ENCODE results near the gene PPP3CB. TPM values are rescaled to one million over a fixed set of nuclear protein-coding genes. Genes with fewer than 3 reads are reported as not detected.

Gene PPP3CB
- total RNA-seq, result 10 to 100 TPM; 48.0 to 48.5 TPM

DNA sequence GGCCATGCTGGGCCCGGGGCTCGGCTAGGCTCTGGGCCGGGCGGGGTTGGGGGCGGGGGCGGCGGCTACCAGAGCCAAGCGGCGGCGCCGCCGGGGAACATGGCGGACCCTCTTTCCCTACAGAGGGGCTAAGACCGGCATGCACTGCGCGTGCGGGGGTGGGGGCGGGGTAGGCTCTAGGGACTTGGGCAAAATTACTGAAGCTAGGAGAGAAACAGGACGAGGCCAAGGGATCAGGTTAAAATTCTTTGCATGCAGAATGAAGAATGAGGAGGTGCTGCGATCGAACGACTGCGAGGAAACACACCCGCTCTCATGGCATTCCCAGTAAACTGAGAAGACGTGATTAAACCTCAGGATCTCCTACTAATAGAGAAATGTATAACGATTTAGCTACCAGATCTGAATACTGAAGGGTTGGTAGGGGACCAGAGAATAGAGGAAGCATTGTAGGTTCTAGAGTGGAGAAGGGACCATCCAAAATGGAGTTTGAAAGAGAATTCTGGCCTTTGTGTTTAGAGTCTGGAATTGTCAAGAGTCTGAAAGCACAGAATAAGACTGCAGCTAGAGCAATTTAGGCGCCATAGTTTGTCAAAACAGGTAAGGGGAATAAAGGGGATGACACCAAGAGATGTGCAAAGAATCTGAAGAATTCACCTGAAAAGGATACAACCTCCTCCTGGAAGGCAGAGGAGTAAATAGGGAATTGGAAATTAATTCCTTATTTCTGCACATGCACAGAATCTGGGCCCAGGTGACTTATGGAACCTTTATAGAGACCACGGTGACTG is at the start of gene PPP3CB:
TSS of gene PPP3CB (minus strand) at position 141 of the 791 bp plus-strand sequence. CDS start at position 6, 135 bp downstream.
- peak within 1 kb of the TSS; percentile 97 for H3K4me3 Mint-ChIP-seq
- ChIA-PET CTCF (interaction anchor here (0.6 to 1.5 kb wide), 2 partner anchors 17 to 18 kb away, joined by 3 to 4 read pairs; no protein-coding TSS in a partner anchor), POLR2A (no interaction called here)
- H3K36me3 Mint-ChIP-seq (ENCODE audit: low read depth), result peaks cover 36% of the 10 kb centered on the region
- H3K9me3 Mint-ChIP-seq, result no peaks in the 10 kb centered on the region
- peaks cover 53% of the 10 kb centered on the region for H3K4me1 Mint-ChIP-seq
- H3K27ac Mint-ChIP-seq, result peak within 1 kb of the TSS; percentile 99
- DNase-seq, result peak; percentile 91
- no peaks in the 10 kb centered on the region for H3K27me3 Mint-ChIP-seq

DNA sequence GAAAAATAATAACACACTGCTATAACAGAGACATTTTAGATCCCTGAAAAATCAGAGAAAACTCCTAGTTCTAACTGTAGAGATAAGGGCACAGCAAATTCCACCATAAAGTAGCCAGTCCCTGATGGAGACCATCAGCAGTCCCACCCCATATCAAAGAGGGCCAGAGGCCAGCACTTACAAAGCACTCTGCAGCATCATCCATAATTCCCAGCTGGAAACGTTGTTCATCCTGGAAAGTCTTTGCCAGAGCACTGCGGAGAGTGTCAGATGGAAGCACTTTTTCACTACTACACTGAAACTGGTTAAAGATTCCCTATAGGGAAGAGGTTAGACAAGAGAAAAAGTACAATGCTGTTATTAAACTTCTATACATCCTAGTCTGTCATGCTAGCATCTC is 49.5 kb upstream of the PPP3CB start:
- Mint-ChIP-seq H3K4me1 (no peaks in the 10 kb centered on the region), H3K4me3 (no peak overlapping the region), H3K27me3 (no peaks in the 10 kb centered on the region), H3K27ac (no peak overlapping the region), H3K36me3 (ENCODE audit: low read depth) (no peaks in the 10 kb centered on the region), H3K9me3 (no peaks in the 10 kb centered on the region)
- ChIA-PET POLR2A (no interaction called here), CTCF (no interaction called here)
- no peak for DNase-seq

DNA sequence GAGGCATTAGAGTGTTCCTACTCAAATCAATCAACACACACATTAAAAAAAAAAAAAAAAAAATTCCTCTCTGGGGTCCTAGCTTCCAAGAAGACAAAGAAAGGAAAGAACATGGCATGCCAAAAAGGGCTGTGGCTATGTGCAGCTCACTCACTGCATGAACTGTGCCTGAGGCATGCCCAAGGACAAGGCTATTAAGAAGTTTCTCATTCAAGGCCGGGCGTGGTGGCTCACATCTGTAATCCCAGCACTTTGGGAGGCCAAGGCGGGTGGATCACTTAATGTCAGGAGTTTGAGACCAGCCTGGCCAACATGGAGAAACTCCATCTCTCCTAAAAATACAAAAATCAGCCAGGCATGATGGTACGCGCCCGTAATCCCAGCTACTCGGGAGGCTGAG is 41.9 kb upstream of the PPP3CB start:
- H3K4me3 Mint-ChIP-seq, result no peak overlapping the region
- ChIA-PET POLR2A (no interaction called here), CTCF (interaction anchor here (0.6 to 0.9 kb wide), 2 partner anchors 15 to 64 kb away, joined by 4 read pairs; no protein-coding TSS in a partner anchor)
- no peaks in the 10 kb centered on the region for H3K9me3 Mint-ChIP-seq
- peaks cover 18% of the 10 kb centered on the region for H3K4me1 Mint-ChIP-seq
- peaks cover 4% of the 10 kb centered on the region for H3K27me3 Mint-ChIP-seq
- no peaks in the 10 kb centered on the region for H3K36me3 Mint-ChIP-seq (ENCODE audit: low read depth)
- H3K27ac Mint-ChIP-seq, result no peak overlapping the region
- no peak for DNase-seq

DNA sequence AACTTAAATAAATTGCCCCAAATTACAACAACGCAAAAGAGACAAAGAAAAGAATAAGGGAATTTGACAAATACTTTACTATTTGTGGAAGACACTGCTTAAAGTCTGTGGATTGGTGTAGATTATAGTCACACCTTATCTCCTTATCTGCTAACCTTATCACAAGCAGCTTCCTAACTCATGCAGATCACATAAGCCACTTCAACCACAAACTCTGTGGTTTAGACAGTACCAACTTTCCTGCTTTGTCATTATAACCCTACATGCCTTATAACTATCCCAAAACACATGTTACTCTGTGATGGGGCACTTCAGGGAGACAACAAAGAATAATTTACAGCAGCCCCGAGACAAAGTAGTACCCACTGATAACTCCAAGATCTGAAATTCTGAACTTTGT is 41.5 kb upstream of the PPP3CB start:
- peaks cover 4% of the 10 kb centered on the region for H3K27me3 Mint-ChIP-seq
- no peak overlapping the region for H3K4me3 Mint-ChIP-seq
- CTCF ChIA-PET, result interaction anchor here (1.9 kb wide), 1 partner anchor 108 kb away, joined by 4 read pairs; no protein-coding TSS in a partner anchor
- POLR2A ChIA-PET, result no interaction called here
- no peaks in the 10 kb centered on the region for H3K9me3 Mint-ChIP-seq
- H3K36me3 Mint-ChIP-seq (ENCODE audit: low read depth), result no peaks in the 10 kb centered on the region
- H3K27ac Mint-ChIP-seq, result no peak overlapping the region
- DNase-seq, result peak; percentile 27
- peaks cover 18% of the 10 kb centered on the region for H3K4me1 Mint-ChIP-seq

DNA sequence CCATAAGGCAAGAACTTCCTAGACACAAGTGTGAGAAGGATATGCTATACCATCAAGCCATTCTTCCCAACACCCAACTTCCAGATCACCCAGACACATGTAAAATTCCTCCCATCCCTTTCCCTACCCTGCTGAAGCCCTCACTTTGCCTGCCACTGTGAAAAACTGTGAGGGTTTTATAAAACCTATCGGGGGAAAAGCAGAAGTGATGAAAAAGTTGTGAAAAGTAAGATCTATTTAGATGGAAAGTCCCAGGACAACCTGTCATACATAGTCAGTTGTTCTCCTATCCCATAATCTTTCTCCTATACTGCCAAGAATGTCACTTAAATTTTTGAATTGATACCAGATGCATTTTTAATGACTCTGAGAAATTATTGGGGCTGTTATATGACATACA is 39.0 kb upstream of the PPP3CB start:
- no peak overlapping the region for H3K4me3 Mint-ChIP-seq
- ChIA-PET POLR2A (no interaction called here), CTCF (no interaction called here)
- H3K4me1 Mint-ChIP-seq, result peaks cover 18% of the 10 kb centered on the region
- no peaks in the 10 kb centered on the region for H3K36me3 Mint-ChIP-seq (ENCODE audit: low read depth)
- no peak overlapping the region for H3K27ac Mint-ChIP-seq
- H3K9me3 Mint-ChIP-seq, result no peaks in the 10 kb centered on the region
- peaks cover 4% of the 10 kb centered on the region for H3K27me3 Mint-ChIP-seq
- DNase-seq, result no peak

DNA sequence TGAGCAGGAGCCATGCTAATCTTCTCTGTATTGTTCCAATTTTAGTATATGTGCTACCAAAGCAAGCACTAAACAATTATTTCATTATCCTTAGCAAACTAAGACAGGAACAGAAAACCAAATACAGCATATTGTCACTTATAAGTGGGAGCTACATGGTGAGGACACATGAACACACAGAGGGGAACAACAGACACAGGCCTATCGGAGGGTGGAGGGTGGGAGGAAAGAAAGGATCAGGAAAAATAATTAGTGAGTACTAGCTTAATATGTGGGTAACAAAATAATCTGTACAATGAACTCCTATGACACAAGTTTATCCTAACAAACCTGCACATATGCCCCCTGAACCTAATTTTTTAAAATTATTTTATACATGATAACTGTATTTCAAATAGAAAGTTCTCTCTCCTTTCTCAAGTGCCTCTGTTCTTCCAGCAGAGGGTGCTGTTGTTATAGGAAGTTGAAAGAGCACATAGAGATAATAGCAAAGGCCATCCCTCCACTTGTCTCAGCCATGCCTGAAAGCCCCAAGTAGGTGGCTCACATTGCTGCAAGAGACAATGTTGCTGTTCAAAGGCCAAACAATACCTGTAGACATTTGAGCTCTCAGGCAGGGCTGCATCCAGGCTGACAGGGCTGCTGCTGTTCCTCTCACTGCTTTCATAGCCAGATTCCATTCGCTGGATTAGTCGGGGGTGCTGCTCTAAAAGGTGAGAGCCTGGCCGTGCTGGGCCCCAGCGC is 33.4 kb upstream of the PPP3CB start:
- ChIA-PET POLR2A (no interaction called here), CTCF (interaction anchor here (0.7 to 3.4 kb wide), 7 partner anchors 10 to 214 kb away, joined by 3 to 28 read pairs (median 6); partner anchors contain the start of gene MYOZ1)
- DNase-seq, result peak; percentile 80
- no peak overlapping the region for H3K27ac Mint-ChIP-seq
- no peaks in the 10 kb centered on the region for H3K27me3 Mint-ChIP-seq
- H3K9me3 Mint-ChIP-seq, result no peaks in the 10 kb centered on the region
- no peak overlapping the region for H3K4me3 Mint-ChIP-seq
- no peaks in the 10 kb centered on the region for H3K4me1 Mint-ChIP-seq
- H3K36me3 Mint-ChIP-seq (ENCODE audit: low read depth), result no peaks in the 10 kb centered on the region

DNA sequence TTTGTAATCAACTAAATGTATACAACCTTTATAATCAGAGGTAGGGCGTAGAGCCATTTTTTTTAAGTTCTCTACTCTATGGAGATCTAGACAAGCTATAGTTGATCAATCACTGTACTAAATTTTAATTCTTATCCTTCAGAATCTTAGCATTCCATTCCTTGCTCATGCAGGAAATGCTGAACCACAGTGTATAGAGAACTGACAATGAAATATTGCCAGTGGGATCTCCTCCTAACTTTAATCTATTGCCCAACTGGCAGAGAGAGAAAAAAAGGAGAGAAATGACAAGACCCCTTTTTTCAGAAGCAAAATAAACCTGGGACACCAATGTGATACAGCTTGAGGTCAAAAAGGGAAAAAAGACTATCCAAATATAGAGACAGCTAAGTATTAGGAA is 26.4 kb upstream of the PPP3CB start:
- no peaks in the 10 kb centered on the region for H3K36me3 Mint-ChIP-seq (ENCODE audit: low read depth)
- POLR2A ChIA-PET, result interaction anchor here (0.6 kb wide), 1 partner anchor 79 kb away, joined by 3 read pairs; no protein-coding TSS in a partner anchor
- CTCF ChIA-PET, result no interaction called here
- no peaks in the 10 kb centered on the region for H3K27me3 Mint-ChIP-seq
- no peaks in the 10 kb centered on the region for H3K9me3 Mint-ChIP-seq
- no peak overlapping the region for H3K4me3 Mint-ChIP-seq
- no peak for DNase-seq
- no peak overlapping the region for H3K27ac Mint-ChIP-seq
- H3K4me1 Mint-ChIP-seq, result no peaks in the 10 kb centered on the region

DNA sequence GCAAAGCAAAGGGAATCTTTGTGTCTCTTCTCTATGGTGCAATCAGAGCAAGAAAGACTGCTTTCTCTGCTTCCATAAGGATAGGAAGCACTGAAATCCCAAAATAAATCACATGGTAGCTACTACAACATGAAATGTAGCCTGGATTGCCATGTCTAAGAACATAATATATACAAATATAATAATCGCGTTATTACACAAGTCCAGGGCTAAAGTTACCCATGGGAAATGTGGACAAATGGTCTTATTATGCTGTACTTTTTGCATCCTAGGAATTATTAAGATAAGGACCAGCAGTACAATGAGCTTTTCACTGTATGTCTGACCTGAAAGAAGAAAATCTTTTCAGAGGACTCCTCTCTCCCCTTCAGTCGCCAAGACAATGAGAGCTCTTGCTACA is 23.5 kb upstream of the PPP3CB start:
- no peak overlapping the region for H3K4me3 Mint-ChIP-seq
- ChIA-PET POLR2A (no interaction called here), CTCF (interaction anchor here (0.9 to 1.9 kb wide), 4 partner anchors 9 to 124 kb away, joined by 3 to 7 read pairs (median 4); no protein-coding TSS in a partner anchor)
- no peak for DNase-seq
- no peak overlapping the region for H3K27ac Mint-ChIP-seq
- H3K27me3 Mint-ChIP-seq, result no peaks in the 10 kb centered on the region
- H3K4me1 Mint-ChIP-seq, result no peaks in the 10 kb centered on the region
- no peaks in the 10 kb centered on the region for H3K9me3 Mint-ChIP-seq
- no peaks in the 10 kb centered on the region for H3K36me3 Mint-ChIP-seq (ENCODE audit: low read depth)

GRCh38 chr10:73517166-73517888 is 21.5 kb upstream of the PPP3CB start:
- Mint-ChIP-seq H3K4me1 (no peaks in the 10 kb centered on the region), H3K4me3 (no peak overlapping the region), H3K36me3 (ENCODE audit: low read depth) (no peaks in the 10 kb centered on the region), H3K9me3 (no peaks in the 10 kb centered on the region), H3K27me3 (no peaks in the 10 kb centered on the region), H3K27ac (no peak overlapping the region)
- ChIA-PET POLR2A (no interaction called here), CTCF (interaction anchor here (1.1 to 1.6 kb wide), 3 partner anchors 11 to 14 kb away, joined by 3 to 6 read pairs (median 4); no protein-coding TSS in a partner anchor)
- DNase-seq, result no peak

DNA sequence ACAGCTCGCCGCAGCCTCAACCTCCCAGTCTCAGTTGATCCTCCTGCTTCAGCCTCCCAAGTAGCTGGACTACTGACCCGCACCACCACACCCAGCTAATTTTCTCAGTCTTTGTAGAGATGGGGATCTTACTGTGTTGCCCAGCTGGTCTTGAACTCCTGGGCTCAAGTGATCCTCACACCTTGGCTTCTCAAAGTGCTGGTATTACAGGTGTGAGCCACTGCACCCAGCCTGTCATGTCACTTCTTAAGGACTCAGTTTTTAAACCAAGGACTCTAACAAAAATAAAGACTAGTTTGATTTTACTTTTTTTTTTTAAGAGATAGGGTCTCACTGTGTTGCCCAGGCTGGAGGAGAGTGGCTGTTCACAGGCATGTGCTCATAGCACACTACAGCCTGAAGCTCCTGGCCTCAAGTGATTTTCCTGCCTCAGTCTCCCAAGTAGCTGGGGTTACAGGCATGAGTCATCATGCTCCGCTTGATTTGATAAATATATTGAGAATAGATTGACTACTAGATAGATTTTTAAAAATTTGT is 16.5 kb upstream of the PPP3CB start:
- Mint-ChIP-seq H3K4me3 (no peak overlapping the region), H3K4me1 (peaks cover 2% of the 10 kb centered on the region), H3K27ac (no peak overlapping the region), H3K36me3 (ENCODE audit: low read depth) (no peaks in the 10 kb centered on the region), H3K9me3 (no peaks in the 10 kb centered on the region), H3K27me3 (no peaks in the 10 kb centered on the region)
- CTCF ChIA-PET, result interaction anchor here (1.6 kb wide), 1 partner anchor 17 kb away, joined by 3 read pairs; no protein-coding TSS in a partner anchor
- POLR2A ChIA-PET, result no interaction called here
- no peak for DNase-seq

DNA sequence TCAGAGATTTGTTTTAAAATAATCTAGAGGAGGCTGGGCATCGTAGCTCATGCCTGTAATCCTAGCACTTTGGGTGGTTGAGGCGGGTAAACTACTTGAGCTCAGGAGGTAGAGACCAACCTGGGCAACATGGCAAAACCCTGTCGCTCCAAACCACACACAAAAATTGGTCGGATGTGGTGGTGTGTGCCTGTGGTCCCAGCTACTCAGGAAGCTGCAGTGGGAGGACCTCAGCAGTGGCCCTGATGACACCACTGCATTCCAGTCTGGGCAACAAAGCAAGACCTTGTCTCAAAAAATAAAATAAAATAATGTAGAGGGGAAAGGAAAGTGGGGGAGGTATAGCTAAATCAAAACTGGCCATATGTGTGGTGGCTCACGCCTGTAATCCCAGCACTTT is 13.9 kb upstream of the PPP3CB start:
- peaks cover 6% of the 10 kb centered on the region for H3K36me3 Mint-ChIP-seq (ENCODE audit: low read depth)
- no peaks in the 10 kb centered on the region for H3K9me3 Mint-ChIP-seq
- ChIA-PET CTCF (interaction anchor here (0.7 to 1.3 kb wide), 3 partner anchors 10 to 134 kb away, joined by 3 read pairs; no protein-coding TSS in a partner anchor), POLR2A (no interaction called here)
- DNase-seq, result peak; percentile 14
- peaks cover 2% of the 10 kb centered on the region for H3K4me1 Mint-ChIP-seq
- no peak overlapping the region for H3K27ac Mint-ChIP-seq
- H3K4me3 Mint-ChIP-seq, result no peak overlapping the region
- no peaks in the 10 kb centered on the region for H3K27me3 Mint-ChIP-seq

DNA sequence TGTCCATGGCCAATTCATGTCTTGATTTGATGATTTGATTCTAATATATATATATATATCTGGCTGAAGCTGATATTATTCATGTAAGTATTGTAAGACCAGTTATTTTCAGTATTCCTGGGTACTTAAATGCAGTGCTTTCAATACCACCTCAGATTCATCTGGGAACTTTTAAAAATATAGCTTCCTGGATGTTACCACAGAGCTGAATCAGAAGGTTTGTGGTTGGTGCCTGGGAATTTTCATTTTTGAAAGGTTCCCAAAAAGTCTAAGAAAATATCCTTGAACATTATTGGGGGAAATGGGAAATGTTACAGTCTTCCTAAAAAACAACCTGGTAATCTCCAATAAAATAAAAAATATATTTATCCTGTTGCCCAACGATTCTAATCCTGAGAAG is 10.7 kb upstream of the PPP3CB start:
- DNase-seq, result no peak
- no peak overlapping the region for H3K27ac Mint-ChIP-seq
- POLR2A ChIA-PET, result no interaction called here
- CTCF ChIA-PET, result interaction anchor here (1.5 kb wide), 1 partner anchor 11 kb away, joined by 6 read pairs; no protein-coding TSS in a partner anchor
- no peak overlapping the region for H3K4me3 Mint-ChIP-seq
- peaks cover 9% of the 10 kb centered on the region for H3K4me1 Mint-ChIP-seq
- peaks cover 16% of the 10 kb centered on the region for H3K36me3 Mint-ChIP-seq (ENCODE audit: low read depth)
- H3K9me3 Mint-ChIP-seq, result no peaks in the 10 kb centered on the region
- H3K27me3 Mint-ChIP-seq, result no peaks in the 10 kb centered on the region
